SH-SY5Y (cell line): ENCODE data around the gene DHDDS.

Experiments
- GATA2 ChIP-seq: IDR thresholded peaks from 2 replicates; pipeline ENCODE4 v1.6.1; 2011; ENCODE audit warnings: mild to moderate bottlenecking, low read depth, low read length
- GATA3 ChIP-seq: IDR thresholded peaks from 2 replicates; pipeline ENCODE4 v1.6.1; 2011; ENCODE audit warnings: low read depth, mild to moderate bottlenecking, low read length, moderate library complexity

- TF ChIP-seq GATA3 (no peak), GATA2 (no peak)
These were observed 38.9 kb downstream of the DHDDS start for GRCh38 chr1:26470878-26471497.
